Stimulated activated CD8-positive, alpha-beta memory T cell treated with anti-CD3 and anti-CD28 coated beads, Interleukin-2, amount 100 ng/mL, for 1 hour (primary cell): ENCODE measurements around the gene SMCP.

Source experiments
- DNase-seq, 2 donors: peaks; one replicate each; pipeline ENCODE4 v3.0.0-alpha.2; 2020; ENCODE audit warnings: low read depth in 2 of 2

SMCP gene, protein sequence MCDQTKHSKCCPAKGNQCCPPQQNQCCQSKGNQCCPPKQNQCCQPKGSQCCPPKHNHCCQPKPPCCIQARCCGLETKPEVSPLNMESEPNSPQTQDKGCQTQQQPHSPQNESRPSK

DNA sequence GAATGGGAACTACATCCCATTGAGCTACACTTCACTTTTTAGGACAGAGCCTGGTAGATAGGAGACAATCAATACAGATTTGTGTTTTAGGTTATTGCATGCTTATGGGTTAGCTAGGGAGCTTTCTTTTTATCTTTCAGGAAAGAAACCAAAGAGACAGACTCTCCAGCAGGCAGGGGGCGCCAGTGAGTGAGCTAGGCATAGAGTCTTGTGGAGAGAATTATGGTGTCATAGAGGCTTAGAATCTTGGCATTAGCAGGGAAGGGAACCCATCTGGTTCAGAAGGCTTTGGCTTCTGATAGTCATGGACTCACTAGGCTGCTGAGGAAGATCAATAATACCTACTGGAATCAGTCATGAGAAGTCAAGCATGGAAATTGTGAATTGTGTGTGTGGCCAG, at the start of gene SMCP:
TSS of gene SMCP (plus strand) at position 281 of the 400 bp plus-strand sequence. CDS start 6,101 bp downstream, outside the sequence.
- no peak for DNase-seq

DNA sequence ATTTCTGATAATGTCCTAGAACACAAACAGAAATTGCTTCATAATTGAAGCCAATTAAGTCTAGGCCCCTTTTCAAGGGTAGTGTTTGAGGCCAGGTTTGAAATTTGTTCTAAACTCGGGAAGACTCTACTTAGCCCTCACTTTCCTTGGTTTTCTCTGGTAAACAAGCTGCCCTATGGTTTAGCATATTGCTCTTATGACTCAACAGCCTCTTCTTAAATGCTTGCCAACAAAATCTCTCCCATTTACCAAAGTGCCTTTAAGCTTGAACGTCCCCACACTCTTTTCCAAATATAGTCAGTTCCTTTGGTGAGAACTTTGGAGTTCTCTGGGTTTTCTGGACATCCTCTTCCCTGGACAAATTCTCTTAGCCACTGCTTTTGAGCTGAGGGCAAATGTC, 41.3 kb upstream of the SMCP start:
- no peak for DNase-seq

DNA sequence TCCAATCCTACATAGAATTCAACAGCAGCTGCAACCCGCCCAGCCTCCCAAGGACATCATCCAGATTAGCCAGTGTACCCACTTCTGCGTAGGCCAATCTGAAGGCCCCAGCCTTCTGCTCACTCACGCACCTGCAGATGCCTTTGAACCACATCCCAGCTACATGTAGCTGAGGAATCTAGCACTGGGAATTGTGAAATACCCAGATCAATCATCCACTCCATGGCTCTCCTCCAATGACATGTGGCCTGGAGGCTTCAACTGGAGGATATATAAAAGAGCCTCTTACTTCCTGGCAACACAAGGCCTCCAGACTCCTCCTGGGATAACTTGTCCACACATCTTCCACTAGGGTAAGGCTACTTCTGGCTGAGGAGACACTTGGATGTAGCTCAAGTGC, 35.6 kb upstream of the SMCP start, which contains the start of gene LCE6A:
TSS of gene LCE6A (plus strand) at position 301 of the 400 bp plus-strand sequence. CDS start 665 bp downstream, outside the sequence.
- no peak for DNase-seq

DNA sequence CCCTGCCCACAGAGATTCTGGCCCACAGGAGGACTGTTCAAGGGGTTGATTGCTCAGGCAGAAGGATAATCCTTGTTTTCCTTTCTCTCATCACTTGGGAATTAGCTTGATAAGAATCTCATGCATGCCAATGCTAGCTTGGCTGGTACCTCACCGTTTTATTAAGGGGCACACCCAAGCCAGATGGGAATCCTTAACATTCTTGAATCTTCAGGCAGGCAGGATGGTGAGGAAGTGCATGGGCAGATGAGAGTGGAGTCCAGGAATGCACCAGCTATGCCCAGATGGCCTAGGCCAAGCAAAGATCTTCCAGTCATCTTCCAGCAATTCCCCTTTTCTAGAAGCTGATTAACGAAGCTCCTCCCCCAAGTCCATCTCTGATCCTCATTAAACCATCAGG, 22.5 kb upstream of the SMCP start:
- no peak for DNase-seq

DNA sequence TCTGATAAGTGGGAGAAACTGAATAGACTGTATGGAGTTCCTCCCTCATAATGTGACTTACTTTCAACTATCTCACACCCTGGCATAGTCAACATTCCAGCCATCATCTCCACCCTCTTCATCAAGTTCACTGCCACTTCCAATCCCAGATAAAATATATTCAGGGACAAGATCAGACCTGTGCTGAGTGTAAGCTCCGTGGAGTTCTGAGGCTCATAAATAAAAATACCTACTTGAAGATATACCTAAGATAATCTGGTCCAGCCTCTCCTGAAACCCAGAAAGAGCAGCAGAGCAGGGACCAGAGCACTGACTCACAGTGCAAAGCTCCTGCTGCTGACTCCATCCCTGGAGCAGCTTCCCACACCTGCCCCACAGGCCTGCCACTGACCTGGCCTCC, 20.1 kb upstream of the SMCP start:
- DNase-seq: no peak

DNA sequence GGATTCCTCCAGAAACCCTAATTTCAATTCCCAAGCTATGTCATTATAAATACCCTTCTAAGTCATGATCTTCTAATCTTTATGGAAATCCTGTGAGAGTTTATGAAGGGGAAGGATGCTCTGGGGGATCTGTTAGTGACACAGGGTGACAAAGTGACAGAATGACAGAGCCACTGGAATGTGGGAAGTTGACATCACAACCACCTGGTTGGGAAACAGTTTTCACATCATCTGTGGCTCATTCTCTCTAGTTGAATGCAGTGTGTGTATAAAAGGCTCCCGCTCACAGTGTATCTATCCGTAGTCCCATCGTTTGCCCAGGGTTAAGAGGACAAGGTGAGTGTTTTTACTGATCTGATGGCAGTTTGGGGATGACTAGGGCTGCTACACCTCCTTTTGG, 18.4 kb upstream of the SMCP start, which contains the start of gene LCE7A:
TSS of gene LCE7A (plus strand) at position 301 of the 400 bp plus-strand sequence. CDS start 702 bp downstream, outside the sequence.
- no peak for DNase-seq

DNA sequence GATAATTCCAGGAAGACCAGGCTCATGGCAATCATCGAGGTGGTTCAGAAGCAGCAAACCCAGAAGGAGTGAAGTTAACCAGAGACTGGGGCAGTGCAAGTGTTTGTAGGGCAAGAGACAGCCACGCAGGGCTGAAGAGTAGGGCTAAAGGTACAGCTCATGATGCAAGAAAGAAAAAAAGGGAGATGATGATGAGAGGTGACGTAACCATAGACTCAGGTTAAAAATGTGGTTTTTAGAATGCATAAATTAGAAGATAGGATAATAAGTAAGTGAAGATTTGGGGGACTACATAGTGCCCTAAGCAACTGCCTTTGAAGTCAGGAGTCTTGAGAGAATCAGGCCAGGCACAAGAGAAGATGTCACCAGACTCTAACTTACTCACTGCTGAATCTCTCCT, 18.0 kb upstream of the SMCP start:
- no peak for DNase-seq

DNA sequence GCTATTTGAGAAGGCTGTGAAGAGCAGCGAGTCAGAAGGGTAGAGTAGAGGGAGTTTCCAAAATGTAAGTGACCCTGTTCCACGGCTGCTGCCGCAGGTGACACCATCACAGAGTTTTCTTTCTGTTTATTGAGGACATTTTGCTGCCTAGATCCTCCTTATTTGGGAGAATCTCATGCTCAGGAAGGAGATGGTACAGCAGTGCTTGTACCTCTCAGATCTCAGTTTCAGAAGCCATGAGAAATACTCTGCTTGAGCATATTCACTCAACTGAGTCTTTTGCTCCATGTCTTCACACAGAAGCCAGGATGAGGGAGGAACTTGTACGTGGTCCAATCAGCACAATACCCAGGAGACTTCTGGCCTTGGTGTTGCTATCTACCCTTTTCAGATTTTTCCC, 16.7 kb upstream of the SMCP start:
- no peak for DNase-seq

DNA sequence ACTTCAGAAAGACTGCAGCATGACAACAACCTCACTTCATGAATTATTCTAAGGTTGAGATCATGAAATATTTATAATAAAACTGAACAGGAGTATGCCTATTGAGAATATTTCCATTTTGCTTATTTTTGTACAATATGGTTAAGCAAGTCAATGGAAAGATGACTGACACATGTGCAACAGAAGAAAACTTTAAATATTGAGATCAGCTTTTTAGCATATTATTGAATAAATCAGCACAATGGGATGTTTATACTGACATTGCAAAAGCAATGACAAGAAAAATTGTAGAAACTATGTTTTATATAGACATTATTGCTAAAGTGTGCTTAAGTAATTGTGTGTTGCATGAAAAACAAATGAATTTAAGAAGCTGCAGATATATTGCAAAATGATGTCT, 13.7 kb upstream of the SMCP start:
- DNase-seq: no peak

DNA sequence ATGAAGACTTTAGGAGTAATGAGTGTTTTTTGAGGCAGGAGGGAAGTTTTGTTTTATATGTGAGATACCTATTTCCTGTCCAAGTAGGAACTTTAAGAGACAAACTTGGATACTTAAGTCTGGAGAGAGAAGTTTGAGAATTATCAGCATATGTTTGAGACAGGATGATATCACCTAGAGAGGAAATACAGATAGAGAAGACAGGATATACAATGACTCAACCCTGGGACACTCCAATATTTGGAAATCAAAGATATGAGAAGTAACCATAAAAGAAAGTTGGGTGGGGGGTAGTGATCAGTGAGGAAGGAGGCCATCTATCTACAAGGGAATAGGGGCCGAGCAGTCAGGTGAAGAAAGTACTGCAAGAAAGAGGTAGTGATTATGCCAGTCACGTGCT, 11.8 kb upstream of the SMCP start:
- no peak for DNase-seq

DNA sequence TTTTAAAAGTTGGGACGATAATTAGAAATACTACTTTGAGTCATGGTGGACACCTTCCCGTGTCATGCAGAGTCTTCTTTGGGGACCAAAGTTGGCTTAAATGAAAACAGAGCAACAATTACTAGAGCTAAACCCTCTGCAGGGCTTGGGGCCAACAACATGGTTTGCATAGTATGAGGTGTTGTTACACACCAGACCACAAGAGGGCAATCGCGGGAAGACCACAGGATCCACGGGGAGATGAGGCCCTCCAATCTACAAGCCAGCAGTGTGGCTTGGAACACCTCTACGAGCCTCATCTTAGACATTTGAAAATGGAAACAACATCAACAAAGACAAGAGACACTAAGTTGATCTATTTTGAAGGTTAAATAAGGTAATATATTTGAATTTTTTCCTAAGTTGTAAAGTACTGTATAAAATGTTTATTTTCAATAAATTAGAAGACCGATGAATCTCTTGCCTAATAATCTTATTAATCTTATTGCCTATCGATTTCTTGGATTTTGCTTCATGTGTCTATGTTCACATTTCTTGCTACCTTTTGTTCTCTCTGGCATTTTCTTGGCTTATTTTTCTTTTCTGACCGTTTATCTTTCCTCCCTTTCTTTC, 8.2 kb upstream of the SMCP start:
- peak; percentile 14 to 18 for DNase-seq

DNA sequence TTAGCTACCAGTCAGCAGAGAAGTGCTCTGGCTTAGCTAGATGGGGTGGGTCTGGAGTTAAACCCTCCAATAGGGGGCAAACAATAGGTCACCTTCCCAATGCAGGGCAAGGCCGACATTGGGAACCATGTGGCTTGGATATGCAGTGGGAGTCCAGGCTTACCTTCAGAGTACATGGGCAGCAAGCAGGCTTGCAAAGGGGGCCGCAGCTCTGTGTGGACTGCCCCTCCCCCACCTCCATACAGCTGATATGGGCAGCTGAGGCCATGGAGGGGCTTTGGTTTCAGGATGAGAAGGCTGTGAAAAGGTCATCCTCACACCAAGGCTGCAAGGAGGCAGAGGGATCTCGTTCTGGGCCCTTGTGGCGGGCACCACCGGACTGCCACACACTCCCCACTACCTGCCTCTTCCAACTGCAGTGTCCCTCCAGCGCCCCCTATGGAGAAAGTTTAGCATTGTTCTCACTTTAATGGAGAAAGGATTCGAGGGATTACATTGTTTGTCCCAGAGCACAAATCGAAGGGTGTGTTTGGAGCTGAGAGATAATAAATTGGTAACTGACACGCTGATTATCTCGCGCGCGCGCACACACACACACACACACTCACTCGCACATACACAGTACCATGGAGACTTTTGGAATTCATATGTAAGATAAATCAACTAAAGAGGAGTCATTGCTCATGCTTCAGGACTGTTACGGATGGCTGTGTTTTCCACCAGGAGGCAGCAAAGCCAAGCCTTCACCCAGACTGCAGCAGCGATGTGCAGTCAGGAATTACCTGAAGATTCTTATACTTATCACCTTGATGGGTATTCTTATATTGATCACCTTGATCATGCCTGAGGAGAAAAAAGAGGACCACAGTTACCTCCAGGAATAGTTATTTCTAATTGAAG, 7.0 kb upstream of the SMCP start:
- DNase-seq: no peak

DNA sequence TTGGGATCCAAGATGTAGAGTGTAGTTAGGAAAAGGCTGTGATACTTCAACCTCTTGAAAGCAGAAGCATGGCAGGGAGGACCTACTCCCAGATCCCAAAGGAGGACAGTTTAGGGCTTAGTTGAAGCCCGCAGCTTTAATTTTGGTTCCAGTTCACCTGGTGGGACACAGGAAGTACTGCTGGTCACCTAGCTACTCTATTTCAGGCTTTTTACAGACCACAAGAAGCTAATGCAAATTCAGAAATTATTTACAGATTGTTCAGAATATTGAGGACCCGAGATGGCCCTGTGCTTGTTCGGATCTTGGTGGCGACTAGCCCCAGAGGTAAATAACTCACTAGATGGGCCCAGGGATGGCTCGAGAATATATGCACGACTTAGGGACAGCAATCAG, 6.4 kb upstream of the SMCP start:
- no peak for DNase-seq

DNA sequence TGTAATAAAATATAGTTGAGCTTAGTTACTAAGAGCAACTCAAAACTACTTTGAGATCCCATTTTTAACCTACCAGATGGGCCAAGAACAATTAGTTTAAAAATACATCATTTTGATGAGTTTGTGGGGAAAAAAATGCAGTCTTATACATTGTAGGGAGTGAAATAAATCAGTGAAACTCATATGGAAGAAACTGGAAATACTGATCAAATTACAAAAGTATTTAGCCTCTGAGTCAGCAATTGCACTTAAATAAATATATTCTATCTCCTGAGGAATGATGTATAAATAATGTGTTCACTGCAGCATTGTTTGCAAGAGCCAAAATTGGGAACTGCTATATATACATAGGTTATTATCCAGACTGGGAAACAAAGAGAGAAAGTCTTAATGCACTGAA, 4.6 kb upstream of the SMCP start:
- DNase-seq: no peak

DNA sequence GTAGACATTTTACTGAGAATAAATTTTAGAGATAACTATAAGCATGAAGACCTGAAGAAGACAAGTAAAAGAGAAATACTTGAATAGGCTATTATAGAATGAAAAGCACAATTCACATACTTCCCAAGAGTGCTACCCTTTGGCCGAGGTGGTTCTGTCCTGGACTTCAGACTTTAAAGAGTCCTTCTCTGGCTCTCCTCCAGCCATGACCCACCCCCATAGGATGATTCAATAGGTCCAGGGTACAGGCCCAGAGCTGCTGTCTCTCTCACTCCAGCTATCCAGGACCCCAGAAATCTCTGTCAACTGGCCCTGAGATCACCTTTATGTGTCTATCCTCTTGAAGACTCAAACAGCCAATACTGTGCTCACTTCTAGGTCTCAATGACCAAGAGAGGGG, 1.3 kb upstream of the SMCP start:
- DNase-seq: no peak

DNA sequence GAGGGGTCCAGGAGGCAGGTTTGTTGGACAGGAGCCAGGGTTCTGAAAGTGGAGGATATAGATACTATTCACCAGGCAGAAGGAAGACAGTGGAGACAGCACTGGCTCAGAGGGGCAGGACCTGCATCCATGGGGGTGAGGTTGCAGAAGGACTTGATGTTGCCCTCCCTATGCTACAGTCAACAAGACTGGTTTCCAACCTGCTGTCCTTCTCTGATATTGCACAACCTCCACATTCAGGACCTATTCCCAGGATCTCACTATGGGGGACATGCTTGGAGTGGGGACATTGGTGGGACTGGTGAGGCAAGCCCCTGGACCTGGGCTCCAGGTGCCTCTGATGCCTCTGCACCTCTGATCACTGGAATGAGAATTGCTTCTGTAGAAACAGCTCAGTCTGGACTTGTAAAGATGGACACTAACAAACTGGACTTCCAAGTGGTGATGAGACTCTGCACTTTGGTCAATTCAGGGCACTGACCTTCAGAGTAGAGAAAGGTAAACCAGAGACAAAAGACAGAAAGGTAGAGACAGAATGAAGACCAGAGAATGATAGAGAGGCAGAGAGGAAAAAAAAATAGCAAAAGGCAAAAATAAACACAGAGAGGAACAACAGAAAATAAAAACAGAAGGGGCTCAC, 1.6 kb downstream of the SMCP start:
- no peak for DNase-seq

DNA sequence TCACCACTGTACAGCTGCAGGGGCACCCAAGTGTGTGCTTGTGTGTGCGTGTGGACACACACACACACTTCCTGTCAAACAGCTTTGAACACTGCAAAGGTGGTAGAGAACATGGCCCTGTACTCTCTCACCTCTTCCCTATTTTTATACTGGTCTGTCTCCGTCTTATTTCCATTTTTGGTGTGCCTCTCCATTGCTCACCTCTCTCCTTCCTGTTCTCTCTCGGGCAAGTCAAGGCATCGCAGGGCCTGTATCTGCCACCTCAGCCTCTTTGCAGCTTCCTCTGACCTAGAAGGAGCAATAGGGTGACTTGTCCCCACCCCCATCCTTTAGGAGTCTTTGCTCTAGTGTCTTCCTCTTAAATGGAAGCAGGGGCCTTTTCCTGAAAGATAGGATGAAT, 2.2 kb downstream of the SMCP start:
- no peak for DNase-seq

DNA sequence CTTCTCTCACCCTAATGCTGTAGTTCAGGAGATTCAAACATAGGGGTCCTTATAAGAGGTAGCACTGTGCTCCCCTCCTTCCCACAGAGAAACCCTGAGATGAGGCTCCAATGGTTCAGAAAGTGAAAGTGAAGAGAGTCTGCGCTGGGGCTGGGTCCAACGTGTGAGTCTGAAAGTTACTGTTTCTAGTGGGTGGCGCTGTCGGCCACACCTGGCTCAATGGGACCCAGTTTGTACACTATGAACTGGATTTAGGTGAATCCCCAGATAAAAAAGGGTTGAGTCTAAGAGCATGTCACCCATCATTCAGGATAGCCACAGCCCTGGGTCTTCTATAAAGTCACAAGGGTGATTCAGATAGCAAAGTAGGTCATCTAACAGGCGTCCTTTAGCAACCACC, 2.8 kb downstream of the SMCP start:
- no peak for DNase-seq

DNA sequence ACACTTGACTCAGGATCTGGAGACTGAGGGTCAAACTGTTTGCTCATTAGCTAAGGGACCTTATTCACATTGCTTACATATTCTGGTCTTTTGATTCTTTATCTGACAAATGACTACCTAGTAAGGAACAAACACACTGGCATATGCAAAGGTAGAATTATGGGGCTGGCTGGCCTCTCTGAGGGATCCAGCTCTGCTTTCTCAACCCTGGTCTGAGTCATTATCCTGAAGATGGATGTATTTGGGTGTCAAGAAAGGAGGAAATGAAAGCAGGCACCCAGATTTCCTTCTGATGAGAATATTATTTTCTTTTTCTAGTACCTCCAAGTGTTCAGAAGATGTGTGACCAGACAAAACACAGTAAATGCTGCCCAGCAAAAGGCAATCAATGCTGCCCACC, 6.0 kb downstream of the SMCP start:
- DNase-seq: no peak

DNA sequence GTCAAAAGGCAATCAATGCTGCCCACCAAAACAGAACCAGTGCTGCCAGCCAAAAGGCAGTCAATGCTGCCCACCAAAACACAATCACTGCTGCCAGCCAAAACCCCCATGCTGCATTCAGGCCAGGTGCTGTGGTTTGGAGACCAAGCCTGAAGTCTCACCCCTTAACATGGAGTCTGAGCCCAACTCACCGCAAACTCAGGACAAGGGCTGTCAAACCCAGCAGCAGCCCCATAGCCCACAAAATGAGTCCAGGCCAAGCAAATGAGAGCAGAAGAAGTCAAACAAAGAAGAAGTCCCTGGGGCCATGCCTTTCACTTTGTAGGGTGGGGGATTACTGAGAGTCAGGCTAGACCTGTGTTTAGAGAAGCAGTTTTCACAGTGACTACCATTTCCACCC, 6.4 kb downstream of the SMCP start:
- no peak for DNase-seq

DNA sequence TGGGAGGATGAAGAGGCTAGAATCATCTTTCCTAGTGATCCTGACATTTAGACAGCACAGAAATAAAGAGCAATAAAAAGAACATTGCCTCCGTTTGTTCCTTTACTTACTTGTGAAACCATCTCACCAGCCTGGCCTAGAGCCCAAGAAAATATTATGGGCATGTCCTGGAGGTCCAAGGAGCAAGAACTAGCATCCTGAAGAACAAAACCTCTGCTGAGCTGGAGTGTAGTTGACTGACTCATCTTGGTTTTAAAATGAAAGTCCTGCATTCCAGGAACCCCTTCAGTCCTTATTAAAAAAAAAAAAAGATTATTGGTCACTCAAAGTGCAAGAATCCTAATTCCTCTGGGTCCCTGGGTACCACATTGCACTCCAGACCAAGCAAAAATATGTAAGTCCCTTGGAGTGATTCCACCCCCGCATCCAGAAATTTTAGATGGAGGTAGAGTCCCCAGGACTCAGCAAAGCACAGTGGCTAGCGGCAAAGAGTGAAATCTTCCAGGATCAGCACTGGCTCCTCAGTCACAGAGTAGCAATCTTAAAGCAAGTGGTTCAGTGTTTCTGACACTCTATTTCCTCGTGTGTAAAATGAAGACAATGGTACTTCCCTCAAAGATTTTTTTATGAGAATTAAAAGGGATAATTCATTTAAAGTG, 7.0 kb downstream of the SMCP start:
- DNase-seq: no peak

DNA sequence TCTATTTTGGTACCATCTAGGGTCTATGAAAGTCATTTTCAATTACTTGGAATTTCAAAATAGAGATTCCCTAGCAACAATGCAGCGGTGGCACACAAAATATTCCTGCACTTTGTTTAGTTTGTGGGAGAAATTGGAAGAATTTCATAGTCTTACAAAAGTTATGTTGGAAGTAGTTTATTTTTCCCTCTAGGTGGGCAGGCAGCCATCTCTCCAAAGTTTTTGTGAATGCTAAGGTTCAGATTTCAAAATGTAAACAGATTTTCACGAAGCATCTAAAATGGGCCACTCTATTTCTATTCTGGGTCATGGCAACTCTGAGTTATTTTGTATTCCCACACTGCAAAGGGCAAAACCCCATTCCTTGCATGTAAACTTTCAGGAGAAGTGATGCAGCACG, 8.0 kb downstream of the SMCP start:
- no peak for DNase-seq
